Thyroid gland (tissue), 4 donors: ENCODE results near the gene PPP2R5C.
"Not testable (repeated sequence)": the region's sequence is repeated elsewhere in the genome, so short reads cannot be mapped to it uniquely, and the experiment has no call there.

Experiments
- POLR2A ChIP-seq, 2 donors: fragments of 450-650 bp; IDR thresholded peaks; one replicate each; pipeline ENCODE4 v1.6.1; 2017; ENCODE audit warnings: antibody characterized with exemption in 2 of 2, mild to moderate bottlenecking in 2 of 2, moderate library complexity in 1 of 2
- TF ChIP-seq, protein P1 (sequence below), 6 experiments: fragments of 200-600 bp in 3 of 6; fragments of 450-650 bp in 3 of 6; sonication (generic) in 3 of 6; IDR thresholded peaks; one replicate each; pipeline ENCODE4 v1.5.1; 2016 to 2019; ENCODE audit warnings: antibody characterized with exemption in 6 of 6, mild to moderate bottlenecking in 2 of 6, inconsistent platforms in 1 of 6, moderate library complexity in 1 of 6

DNA sequence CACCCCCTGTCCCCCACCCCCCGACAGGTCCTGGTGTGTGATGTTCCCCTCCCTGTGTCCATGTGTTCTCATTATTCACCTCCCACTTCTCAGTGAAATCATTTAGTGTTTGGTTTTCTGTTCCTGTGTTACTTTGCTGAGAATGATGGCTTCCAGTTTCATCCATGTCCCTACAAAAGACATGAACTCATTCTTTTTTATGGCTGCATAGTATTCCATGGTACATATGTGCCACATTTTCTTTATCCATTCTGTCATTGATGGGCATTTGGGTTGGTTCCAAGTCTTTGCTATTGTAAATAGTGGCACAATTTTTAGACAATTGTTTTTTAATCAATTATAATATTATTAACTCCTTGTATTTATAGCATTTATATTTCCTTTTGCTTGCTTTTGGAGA, 44.7 kb downstream of the PPP2R5C start:
- TF ChIP-seq, protein P1, sequence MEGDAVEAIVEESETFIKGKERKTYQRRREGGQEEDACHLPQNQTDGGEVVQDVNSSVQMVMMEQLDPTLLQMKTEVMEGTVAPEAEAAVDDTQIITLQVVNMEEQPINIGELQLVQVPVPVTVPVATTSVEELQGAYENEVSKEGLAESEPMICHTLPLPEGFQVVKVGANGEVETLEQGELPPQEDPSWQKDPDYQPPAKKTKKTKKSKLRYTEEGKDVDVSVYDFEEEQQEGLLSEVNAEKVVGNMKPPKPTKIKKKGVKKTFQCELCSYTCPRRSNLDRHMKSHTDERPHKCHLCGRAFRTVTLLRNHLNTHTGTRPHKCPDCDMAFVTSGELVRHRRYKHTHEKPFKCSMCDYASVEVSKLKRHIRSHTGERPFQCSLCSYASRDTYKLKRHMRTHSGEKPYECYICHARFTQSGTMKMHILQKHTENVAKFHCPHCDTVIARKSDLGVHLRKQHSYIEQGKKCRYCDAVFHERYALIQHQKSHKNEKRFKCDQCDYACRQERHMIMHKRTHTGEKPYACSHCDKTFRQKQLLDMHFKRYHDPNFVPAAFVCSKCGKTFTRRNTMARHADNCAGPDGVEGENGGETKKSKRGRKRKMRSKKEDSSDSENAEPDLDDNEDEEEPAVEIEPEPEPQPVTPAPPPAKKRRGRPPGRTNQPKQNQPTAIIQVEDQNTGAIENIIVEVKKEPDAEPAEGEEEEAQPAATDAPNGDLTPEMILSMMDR (IDR thresholded peaks at IDR 0.05) = not testable (repeated sequence)
- not testable (repeated sequence) for TF ChIP-seq POLR2A (IDR thresholded peaks at IDR 0.05)
